Measurements from ENCODE around the gene SLC22A2. TPM values are rescaled to one million over a fixed set of nuclear protein-coding genes. Genes with fewer than 3 reads are reported as not detected.

SLC22A2 gene
- total RNA-seq, 1 donor from 2014 or later: not detected

GRCh38 chr6:160207618-160208017, 51.0 kb downstream of the SLC22A2 start:
- Histone ChIP-seq H3K36me3 (no peaks in the 10 kb centered on the region), H3K27me3 (ENCODE audit: low read depth) (no peaks in the 10 kb centered on the region), H3K4me3 (no peak overlapping the region), H3K4me1 (no peaks in the 10 kb centered on the region), H3K9me3 (peaks cover 6% of the 10 kb centered on the region), H3K27ac (no peak overlapping the region)
- TF ChIP-seq CTCF (IDR thresholded peaks at IDR 0.05): no peak
- intact Hi-C loops (cut with DNase I): no loop called here
- no peak for DNase-seq
- no peak for ATAC-seq

GRCh38 chr6:160204710-160205109, 53.9 kb downstream of the SLC22A2 start:
- H3K27me3 ChIP-seq (ENCODE audit: low read depth): no peaks in the 10 kb centered on the region
- no peak for TF ChIP-seq CTCF (IDR thresholded peaks at IDR 0.05)
- intact Hi-C loops (cut with DNase I): no loop called here
- H3K4me1 ChIP-seq: no peaks in the 10 kb centered on the region
- DNase-seq (no peak), ATAC-seq (no peak)
- no peaks in the 10 kb centered on the region for H3K36me3 ChIP-seq
- H3K9me3 ChIP-seq: peaks cover 6% of the 10 kb centered on the region
- H3K4me3 ChIP-seq: no peak overlapping the region
- H3K27ac ChIP-seq: no peak overlapping the region

DNA sequence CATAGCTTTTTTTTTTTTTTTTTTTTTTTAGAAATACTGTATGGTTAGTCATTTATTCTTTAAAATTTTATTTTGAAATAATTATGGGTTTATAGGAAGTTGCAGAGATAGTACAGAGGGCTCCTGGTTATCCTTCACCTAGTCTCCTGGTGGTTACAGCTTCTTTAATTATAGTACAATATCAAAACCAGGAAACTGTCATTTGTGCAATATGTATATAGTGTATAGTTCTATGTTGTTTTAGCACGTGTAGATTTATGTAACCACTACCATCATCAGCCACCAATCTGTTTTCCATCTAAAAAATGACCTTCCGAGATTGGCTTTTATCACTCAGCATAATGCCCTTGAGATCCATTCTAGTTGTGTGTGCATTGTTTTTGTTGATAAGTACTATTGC, 54.7 kb downstream of the SLC22A2 start:
- no peaks in the 10 kb centered on the region for H3K36me3 ChIP-seq
- DNase-seq: no peak
- TF ChIP-seq CTCF (IDR thresholded peaks at IDR 0.05): no peak
- no peaks in the 10 kb centered on the region for H3K4me1 ChIP-seq
- no peak for ATAC-seq
- no peak overlapping the region for H3K4me3 ChIP-seq
- intact Hi-C loops (cut with DNase I): no loop called here
- peaks cover 6% of the 10 kb centered on the region for H3K9me3 ChIP-seq
- H3K27me3 ChIP-seq (ENCODE audit: low read depth): no peaks in the 10 kb centered on the region
- H3K27ac ChIP-seq: no peak overlapping the region

DNA sequence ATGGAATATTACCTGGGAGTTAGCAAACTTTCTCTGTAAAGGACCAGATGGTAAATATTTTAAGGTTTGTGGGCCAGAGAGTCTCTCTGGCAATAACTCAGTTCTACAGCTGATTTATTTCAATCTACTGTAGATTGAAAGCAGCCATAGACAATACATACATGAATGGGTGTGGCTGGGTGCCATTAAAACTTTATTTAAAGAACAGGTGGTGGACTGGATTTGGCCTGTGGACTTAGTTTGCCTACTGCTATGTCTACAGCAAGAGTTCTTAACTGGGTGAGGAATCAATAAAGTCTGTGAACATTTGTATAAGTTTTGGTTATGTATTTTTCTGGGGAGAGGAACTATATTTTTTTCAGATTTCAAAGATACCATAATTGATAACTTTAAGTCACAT, 55.1 kb downstream of the SLC22A2 start:
- no peak overlapping the region for H3K4me3 ChIP-seq
- ATAC-seq (no peak), DNase-seq (no peak)
- H3K36me3 ChIP-seq: no peaks in the 10 kb centered on the region
- H3K4me1 ChIP-seq: no peaks in the 10 kb centered on the region
- H3K27me3 ChIP-seq (ENCODE audit: low read depth): no peaks in the 10 kb centered on the region
- H3K27ac ChIP-seq: no peak overlapping the region
- peaks cover 6% of the 10 kb centered on the region for H3K9me3 ChIP-seq
- intact Hi-C loops (cut with DNase I): no loop called here
- no peak for TF ChIP-seq CTCF (IDR thresholded peaks at IDR 0.05)

DNA sequence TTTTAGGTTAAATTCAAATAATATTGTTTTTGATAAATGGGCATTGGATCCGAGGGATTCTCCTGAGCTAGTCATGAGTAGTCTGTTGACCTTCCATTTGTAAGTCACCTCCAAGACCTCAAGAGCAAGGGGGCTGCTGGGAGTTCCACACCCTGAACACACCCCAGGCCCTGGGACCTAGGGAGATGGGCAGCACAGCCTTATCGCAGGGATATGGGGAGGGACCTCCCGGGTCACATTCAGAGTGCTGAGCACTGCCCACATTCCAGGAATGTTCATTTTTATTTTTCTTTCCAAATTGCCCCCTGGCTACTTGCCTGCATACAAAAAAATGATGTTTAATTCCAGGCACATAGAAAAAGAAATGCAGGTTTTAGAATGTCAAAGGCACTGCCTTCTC, 55.5 kb downstream of the SLC22A2 start:
- no peak overlapping the region for H3K27ac ChIP-seq
- intact Hi-C loops (cut with DNase I): no loop called here
- no peaks in the 10 kb centered on the region for H3K36me3 ChIP-seq

More for the DNA sequence above, 55.5 kb downstream of the SLC22A2 start:
- Histone ChIP-seq H3K4me1 (no peaks in the 10 kb centered on the region), H3K4me3 (no peak overlapping the region), H3K27me3 (ENCODE audit: low read depth) (no peaks in the 10 kb centered on the region), H3K9me3 (peaks cover 6% of the 10 kb centered on the region)
- DNase-seq (no peak), ATAC-seq (no peak)
- TF ChIP-seq CTCF (IDR thresholded peaks at IDR 0.05): no peak

Data from lower lobe of right lung (tissue), 2 donors.